Glutamatergic neuron (in vitro differentiated cells): ENCODE data around the gene TAF3. TPM values are rescaled to one million over a fixed set of nuclear protein-coding genes. Genes with fewer than 3 reads are reported as not detected.

Experiments used
- DNase-seq: peaks from one replicate; pipeline ENCODE4 v3.0.0; 2022
- H3K27ac Mint-ChIP-seq: one replicate; pipeline ENCODE4 v1.8.0; 2020; ENCODE audit warnings: mild to moderate bottlenecking, mixed read lengths, inconsistent platforms; ENCODE audit not compliant: unreplicated experiment
- H3K27me3 Mint-ChIP-seq: one replicate; pipeline ENCODE4 v1.8.0; 2020; ENCODE audit warnings: mild to moderate bottlenecking, moderate library complexity, mixed read lengths, inconsistent platforms; ENCODE audit not compliant: unreplicated experiment
- H3K36me3 Mint-ChIP-seq: one replicate; pipeline ENCODE4 v1.8.0; 2020; ENCODE audit warnings: mild to moderate bottlenecking, mixed read lengths, inconsistent platforms; ENCODE audit not compliant: unreplicated experiment
- H3K4me1 Mint-ChIP-seq: one replicate; pipeline ENCODE4 v1.8.0; 2020; ENCODE audit warnings: mild to moderate bottlenecking, low read depth, mixed read lengths, inconsistent platforms; ENCODE audit not compliant: unreplicated experiment
- H3K4me3 Mint-ChIP-seq: one replicate; pipeline ENCODE4 v1.8.0; 2020; ENCODE audit warnings: mild to moderate bottlenecking, mixed read lengths, inconsistent platforms; ENCODE audit not compliant: unreplicated experiment
- H3K9me3 Mint-ChIP-seq: one replicate; pipeline ENCODE4 v1.8.0; 2020; ENCODE audit warnings: mild to moderate bottlenecking, moderate library complexity, mixed read lengths, inconsistent platforms; ENCODE audit not compliant: unreplicated experiment
- total RNA-seq: library from RNA; stranded (reverse); fragmentation: NEBNext Ultra II Directional; extraction: Animal tissue kit (Norgen Biotek cat#: 25700); gene quantifications from one replicate; pipeline ENCODE4 v1.2.1, GENCODE V29; 2021; ENCODE audit not compliant: unreplicated experiment
- TF ChIP-seq, protein P1 (sequence below): fragments of 200-600 bp; sonication (generic); IDR thresholded peaks from one replicate; pipeline ENCODE4 v1.5.0; 2021; ENCODE audit not compliant: partially characterized antibody, unreplicated experiment

Gene TAF3
- total RNA-seq, 1 donor from 2014 or later = 10.2 TPM

DNA sequence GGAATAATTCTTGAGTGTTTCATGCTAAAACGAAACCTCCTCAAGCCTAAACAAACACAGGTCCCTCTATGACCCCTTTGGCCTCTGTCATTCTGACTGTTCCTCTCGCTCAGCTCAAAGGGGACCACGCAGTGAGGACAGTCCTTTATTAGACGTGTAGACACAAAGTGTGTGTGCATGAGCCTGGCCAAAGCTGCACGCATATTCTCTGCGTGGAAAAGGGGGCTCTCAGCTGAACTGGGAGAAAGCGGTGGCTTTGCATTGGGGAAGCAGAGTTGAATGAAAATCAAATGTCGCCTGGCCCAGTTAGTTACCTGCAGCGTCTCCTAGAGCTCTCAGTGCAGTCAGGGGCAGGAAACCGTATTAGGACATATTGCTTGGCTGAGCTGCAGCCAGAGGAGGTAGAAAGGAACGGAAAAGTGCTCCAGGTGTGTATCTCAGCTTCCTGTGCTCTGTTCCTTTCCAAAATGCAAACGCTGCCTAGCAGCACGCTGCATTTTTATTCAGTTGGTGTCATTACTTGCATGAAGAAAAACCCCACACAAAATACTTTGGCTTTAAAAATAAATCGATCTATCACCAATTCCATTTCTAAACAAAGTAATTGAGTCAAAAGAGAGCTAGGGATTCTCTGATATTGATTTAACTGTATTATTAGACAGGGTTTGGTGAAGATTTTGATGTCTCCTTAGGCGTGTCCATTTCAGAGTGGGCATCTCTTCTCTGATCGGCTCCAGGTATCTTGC, 241.1 kb downstream of the TAF3 start:
- DNase-seq = no peak
- Mint-ChIP-seq H3K27ac (no peak overlapping the region), H3K4me3 (no peak overlapping the region), H3K4me1 (peaks cover 3% of the 10 kb centered on the region), H3K9me3 (peaks cover 3% of the 10 kb centered on the region), H3K36me3 (no peaks in the 10 kb centered on the region), H3K27me3 (peaks cover 64% of the 10 kb centered on the region)
- TF ChIP-seq, protein P1, sequence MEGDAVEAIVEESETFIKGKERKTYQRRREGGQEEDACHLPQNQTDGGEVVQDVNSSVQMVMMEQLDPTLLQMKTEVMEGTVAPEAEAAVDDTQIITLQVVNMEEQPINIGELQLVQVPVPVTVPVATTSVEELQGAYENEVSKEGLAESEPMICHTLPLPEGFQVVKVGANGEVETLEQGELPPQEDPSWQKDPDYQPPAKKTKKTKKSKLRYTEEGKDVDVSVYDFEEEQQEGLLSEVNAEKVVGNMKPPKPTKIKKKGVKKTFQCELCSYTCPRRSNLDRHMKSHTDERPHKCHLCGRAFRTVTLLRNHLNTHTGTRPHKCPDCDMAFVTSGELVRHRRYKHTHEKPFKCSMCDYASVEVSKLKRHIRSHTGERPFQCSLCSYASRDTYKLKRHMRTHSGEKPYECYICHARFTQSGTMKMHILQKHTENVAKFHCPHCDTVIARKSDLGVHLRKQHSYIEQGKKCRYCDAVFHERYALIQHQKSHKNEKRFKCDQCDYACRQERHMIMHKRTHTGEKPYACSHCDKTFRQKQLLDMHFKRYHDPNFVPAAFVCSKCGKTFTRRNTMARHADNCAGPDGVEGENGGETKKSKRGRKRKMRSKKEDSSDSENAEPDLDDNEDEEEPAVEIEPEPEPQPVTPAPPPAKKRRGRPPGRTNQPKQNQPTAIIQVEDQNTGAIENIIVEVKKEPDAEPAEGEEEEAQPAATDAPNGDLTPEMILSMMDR = no peak

DNA sequence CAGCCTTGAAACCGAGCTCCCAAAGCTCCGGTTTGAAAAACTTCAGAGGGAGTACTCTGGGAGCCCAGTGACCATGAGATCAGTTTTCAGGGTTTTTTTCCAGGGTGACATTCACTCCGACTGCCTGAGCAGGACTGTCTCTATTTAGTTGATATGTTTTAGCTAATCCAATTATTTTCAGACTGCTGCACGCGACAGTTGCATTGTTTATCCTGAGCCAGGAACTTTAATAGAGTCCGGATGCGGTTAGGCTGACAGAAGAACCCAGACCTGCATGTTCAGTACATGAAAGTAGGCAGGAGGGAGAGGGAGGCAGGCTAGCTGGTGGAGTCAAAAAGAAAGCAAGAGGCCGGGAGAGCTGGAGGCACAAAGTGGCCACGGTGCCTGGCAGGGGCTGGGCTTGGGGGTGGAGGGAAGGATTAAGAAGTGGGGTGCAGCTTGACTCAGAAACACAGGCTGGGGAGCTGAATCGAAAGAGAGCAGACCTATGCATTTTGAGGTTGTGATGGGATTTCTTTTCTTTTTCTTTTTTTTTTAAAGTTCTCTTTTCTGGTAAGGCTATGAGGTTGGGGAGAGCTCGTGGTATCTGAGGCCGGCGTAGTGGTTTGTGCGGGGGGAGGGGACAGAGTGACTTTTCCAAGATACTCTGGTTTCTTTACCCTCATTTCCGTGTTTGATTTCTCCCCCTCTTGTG, 241.9 kb downstream of the TAF3 start:
- peaks cover 3% of the 10 kb centered on the region for H3K4me1 Mint-ChIP-seq
- H3K9me3 Mint-ChIP-seq = peaks cover 5% of the 10 kb centered on the region
- DNase-seq = no peak
- no peak overlapping the region for H3K27ac Mint-ChIP-seq
- H3K36me3 Mint-ChIP-seq = no peaks in the 10 kb centered on the region
- peaks cover 64% of the 10 kb centered on the region for H3K27me3 Mint-ChIP-seq
- no peak overlapping the region for H3K4me3 Mint-ChIP-seq
- TF ChIP-seq, protein P1 = no peak

DNA sequence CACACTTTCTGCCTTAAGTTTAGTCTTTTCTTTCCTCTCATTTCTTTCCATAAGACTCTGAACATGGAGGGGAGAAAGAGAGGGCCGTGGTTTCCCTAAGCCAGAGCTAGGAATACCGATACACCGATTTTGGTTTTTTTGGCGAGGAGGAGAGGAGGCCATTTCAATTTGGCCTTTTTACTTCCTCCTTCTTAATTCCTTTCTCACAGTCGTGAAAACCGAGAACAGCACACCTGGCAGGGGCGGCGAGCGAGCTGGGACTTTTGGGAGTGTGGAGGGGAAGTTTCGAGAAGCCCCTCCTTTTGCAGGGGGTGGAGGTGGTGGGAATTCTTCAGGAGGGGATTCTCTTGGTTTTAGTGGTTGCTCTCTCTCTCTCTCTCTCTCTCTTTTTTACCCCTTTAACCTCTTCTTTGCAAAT, 242.4 kb downstream of the TAF3 start:
- Mint-ChIP-seq H3K27ac (no peak overlapping the region), H3K4me3 (no peak overlapping the region), H3K36me3 (no peaks in the 10 kb centered on the region), H3K4me1 (peaks cover 3% of the 10 kb centered on the region), H3K9me3 (peaks cover 5% of the 10 kb centered on the region), H3K27me3 (peaks cover 64% of the 10 kb centered on the region)
- no peak for DNase-seq
- TF ChIP-seq, protein P1 = no peak

DNA sequence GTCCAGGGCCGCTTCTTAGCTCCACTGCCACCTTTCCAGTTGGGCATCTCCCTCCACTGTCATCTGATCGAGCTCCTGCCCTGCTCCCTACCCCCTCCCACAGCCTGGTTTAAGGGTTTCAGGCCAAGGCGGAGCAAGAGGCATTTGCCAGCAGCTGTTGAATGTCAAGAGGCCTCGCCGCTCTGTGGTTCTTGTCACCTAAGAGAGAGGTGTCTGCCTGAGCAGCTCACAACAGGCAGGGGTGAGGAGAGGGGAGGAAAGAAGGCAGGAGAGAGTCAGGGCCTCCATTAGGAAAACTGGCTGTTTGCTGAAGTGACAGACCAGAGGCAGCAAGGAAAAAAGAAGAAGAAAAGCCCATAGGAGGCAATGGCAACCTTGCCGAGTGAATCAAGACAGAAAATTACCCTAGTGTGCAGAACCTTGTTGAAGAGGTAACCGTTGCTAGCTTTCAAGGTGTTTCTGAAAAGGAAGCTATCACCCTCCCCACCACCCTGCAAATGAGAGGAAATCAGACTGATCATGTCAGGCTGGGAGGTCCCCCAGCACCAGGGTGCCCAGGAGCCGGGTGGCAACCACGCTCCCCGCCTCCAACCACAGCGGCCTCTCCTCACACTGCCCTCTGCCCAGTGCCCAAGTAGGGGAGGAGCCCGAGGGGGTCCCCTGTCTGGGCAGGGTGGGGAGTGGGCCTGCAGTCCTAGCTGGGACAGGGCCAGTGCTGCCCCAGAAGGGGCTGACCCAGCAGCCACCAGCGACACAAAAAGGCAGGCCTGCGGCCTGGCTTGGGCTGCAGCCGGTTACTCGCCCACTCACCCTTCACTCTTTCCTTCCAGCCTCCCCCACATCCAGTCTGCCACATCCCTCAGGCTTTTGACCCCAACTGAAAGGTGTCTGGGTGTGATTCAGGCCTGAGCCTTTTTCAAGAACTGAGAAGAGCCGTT, 243.2 kb downstream of the TAF3 start:
- Mint-ChIP-seq H3K36me3 (no peaks in the 10 kb centered on the region), H3K4me1 (peaks cover 2% of the 10 kb centered on the region), H3K4me3 (no peak overlapping the region), H3K9me3 (peaks cover 4% of the 10 kb centered on the region), H3K27ac (no peak overlapping the region), H3K27me3 (peaks cover 64% of the 10 kb centered on the region)
- DNase-seq = no peak
- TF ChIP-seq, protein P1 = no peak
